Central memory CD8-positive, alpha-beta T cell (primary cell): ENCODE data around the gene KLRC4.
"Not testable (repeated sequence)": the region's sequence is repeated elsewhere in the genome, so short reads cannot be mapped to it uniquely, and the experiment has no call there.

Source experiments
- ATAC-seq: fragments of 150-1000 bp; cut with Tn5 transposase; replicated peaks from 2 replicates; pipeline ENCODE4 v1.10.0; 2022; ENCODE audit warnings: mild to moderate bottlenecking, moderate FRiP score, moderate number of reproducible peaks; ENCODE audit not compliant: poor library complexity, severe bottlenecking; ENCODE audit errors: extremely low read depth
- DNase-seq, 2 donors: peaks; one replicate each; pipeline ENCODE4 v3.0.0; 2021; ENCODE audit warnings: low spot score in 2 of 2
- H3K27ac Mint-ChIP-seq: one replicate; pipeline ENCODE4 v1.8.0; 2022; ENCODE audit warnings: low read depth, mild to moderate bottlenecking, moderate library complexity, mixed read lengths
- H3K27me3 Mint-ChIP-seq: one replicate; pipeline ENCODE4 v1.8.0; 2022; ENCODE audit warnings: mixed read lengths
- H3K36me3 Mint-ChIP-seq: one replicate; pipeline ENCODE4 v1.8.0; 2022; ENCODE audit warnings: mild to moderate bottlenecking, moderate library complexity, mixed read lengths; ENCODE audit not compliant: insufficient read depth
- H3K4me1 Mint-ChIP-seq: one replicate; pipeline ENCODE4 v1.8.0; 2022; ENCODE audit warnings: mixed read lengths
- H3K4me3 Mint-ChIP-seq: one replicate; pipeline ENCODE4 v1.8.0; 2022; ENCODE audit warnings: mild to moderate bottlenecking, moderate library complexity, mixed read lengths
- H3K9me3 Mint-ChIP-seq: one replicate; pipeline ENCODE4 v1.8.0; 2022; ENCODE audit warnings: mixed read lengths

KLRC4 gene

DNA sequence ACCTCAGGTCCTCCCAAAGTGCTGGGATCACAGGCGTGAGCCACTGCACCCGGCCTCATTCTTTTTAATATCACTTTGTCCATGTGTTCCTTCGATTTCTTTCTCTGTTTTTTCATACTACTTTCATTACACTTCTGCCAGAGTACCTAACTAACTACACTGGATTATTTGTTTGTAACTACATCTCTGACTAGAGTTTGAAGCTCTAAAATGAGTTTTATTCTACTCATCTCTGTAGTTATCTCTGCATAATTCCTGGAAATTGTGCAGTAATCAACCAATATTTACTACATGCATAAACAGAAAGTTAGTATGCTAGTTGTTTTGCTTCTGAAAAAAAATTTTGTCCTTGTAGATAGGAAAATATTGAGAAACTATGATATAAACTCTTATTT lies 34.9 kb downstream of the KLRC4 start:
- no peak for DNase-seq
- H3K9me3 Mint-ChIP-seq = no peaks in the 10 kb centered on the region
- peaks cover 65% of the 10 kb centered on the region for H3K4me1 Mint-ChIP-seq
- H3K27ac Mint-ChIP-seq = peak overlapping the region; percentile 96
- H3K36me3 Mint-ChIP-seq = peaks cover 81% of the 10 kb centered on the region
- no peaks in the 10 kb centered on the region for H3K27me3 Mint-ChIP-seq
- H3K4me3 Mint-ChIP-seq = peak overlapping the region; percentile 78
- ATAC-seq = no peak

GRCh38 chr12:10372559-10372958 lies 37.0 kb downstream of the KLRC4 start:
- Mint-ChIP-seq H3K27me3 (no peaks in the 10 kb centered on the region), H3K36me3 (peaks cover 81% of the 10 kb centered on the region), H3K4me3 (peak overlapping the region; percentile 56), H3K27ac (peak overlapping the region; percentile 96), H3K9me3 (no peaks in the 10 kb centered on the region), H3K4me1 (peaks cover 77% of the 10 kb centered on the region)
- ATAC-seq (peak; percentile 27), DNase-seq (peak in 1 of 2 donors; percentile 8)

GRCh38 chr12:10371893-10372535 lies 37.5 kb downstream of the KLRC4 start:
- not testable (repeated sequence) for ATAC-seq, H3K27me3 Mint-ChIP-seq, H3K9me3 Mint-ChIP-seq, DNase-seq
- Mint-ChIP-seq H3K4me1 (peaks cover 81% of the 10 kb centered on the region), H3K4me3 (peak overlapping the region; percentile 56), H3K27ac (peak overlapping the region; percentile 96), H3K36me3 (peaks cover 79% of the 10 kb centered on the region)

DNA sequence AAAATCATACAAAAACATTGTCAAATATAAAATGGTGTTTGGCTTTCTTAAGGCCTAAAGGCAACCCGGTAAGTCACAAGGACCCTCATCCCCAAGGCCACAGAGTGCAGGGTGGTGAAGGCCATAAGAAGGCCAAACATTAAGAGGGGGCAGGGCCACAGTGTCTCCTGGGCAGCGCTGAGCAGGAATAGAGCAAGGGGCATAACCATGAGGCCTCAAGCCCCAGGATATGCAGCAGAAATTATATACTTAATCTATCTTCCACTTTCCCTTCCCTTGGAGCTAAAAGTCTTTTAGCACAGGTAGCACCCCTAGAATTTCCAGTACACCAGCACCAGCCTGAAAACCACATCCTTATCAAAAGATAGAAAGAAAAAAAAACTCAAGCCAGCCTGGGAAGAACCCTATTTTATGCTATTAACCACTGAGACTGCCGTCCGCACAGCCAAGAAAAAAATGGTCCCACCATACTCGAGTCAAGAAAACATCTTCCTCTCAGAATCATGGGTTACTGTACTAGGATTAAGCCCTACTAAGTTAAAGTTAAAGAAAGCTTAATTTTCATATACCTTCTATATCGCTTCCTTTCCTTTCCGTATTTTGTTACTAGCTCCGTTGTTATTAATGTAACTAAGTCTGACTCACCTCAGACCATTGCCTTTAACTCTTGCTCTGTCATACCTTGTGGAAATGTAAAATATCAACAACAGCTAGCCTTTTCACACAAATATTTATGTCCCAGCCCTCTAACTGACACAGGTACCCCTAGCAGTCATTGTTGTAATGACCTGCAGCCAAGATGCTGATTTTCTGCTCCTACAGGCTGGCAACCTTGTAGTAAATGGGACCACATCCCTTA lies 39.8 kb downstream of the KLRC4 start:
- no peaks in the 10 kb centered on the region for H3K9me3 Mint-ChIP-seq
- peaks cover 81% of the 10 kb centered on the region for H3K4me1 Mint-ChIP-seq
- peak overlapping the region; percentile 96 for H3K27ac Mint-ChIP-seq
- peaks cover 68% of the 10 kb centered on the region for H3K36me3 Mint-ChIP-seq
- H3K4me3 Mint-ChIP-seq = peak overlapping the region; percentile 61
- no peaks in the 10 kb centered on the region for H3K27me3 Mint-ChIP-seq
- ATAC-seq (peak; percentile 24), DNase-seq (no peak)

DNA sequence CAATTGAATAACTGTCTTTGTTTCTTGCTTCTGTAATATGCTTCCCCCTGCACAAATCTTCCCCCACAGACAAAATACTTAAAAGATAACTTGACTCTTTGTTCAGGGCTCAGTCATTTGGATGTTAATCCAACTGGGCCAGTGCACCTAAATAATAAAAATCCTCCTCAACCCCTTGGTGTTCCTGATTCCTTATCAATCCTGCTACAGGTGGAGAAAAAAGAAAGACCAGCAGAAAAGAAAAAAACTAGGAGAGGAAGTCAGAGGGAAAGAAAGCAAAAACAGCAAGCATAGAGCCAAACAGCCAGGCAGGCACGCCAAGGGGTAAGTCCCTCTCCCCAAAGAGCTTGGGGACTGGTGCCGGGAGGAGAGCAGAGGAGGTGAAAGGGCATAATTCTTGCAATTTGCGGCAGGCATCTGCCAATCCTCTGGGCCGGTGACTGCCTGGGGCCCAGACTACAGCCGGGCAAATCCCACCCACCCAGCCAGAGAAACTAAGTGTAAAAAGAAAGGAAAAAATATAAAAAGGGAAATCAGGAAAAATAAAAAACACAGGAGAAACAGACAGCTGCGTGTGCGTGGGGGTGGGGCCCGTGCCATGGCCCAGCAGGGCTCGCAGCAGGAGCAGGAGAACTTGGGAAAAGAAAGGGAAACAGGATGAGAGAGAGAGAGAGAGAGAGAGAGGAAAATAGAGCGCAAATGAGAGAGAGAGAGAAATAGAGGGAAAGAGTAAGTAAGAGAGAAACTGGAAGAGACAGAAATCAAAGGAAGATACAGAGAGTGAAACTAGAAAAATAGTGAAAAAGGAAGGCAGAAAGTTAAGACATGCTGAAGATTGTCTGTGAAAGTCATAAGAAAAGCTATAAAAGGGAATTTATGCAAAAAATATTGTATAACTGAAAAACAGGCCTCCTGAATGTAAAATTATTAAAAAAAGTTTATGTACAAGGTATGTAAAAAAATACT lies 41.1 kb downstream of the KLRC4 start:
- peaks cover 55% of the 10 kb centered on the region for H3K36me3 Mint-ChIP-seq
- no peaks in the 10 kb centered on the region for H3K27me3 Mint-ChIP-seq
- no peak for DNase-seq
- peaks cover 68% of the 10 kb centered on the region for H3K4me1 Mint-ChIP-seq
- no peaks in the 10 kb centered on the region for H3K9me3 Mint-ChIP-seq
- peak overlapping the region; percentile 96 for H3K27ac Mint-ChIP-seq
- ATAC-seq = no peak
- H3K4me3 Mint-ChIP-seq = peak overlapping the region; percentile 57

GRCh38 chr12:10367714-10368113 lies 41.8 kb downstream of the KLRC4 start:
- peak overlapping the region; percentile 57 for H3K4me3 Mint-ChIP-seq
- peaks cover 48% of the 10 kb centered on the region for H3K36me3 Mint-ChIP-seq
- peaks cover 62% of the 10 kb centered on the region for H3K4me1 Mint-ChIP-seq
- not testable (repeated sequence) for H3K27me3 Mint-ChIP-seq, DNase-seq, ATAC-seq, H3K9me3 Mint-ChIP-seq
- peak overlapping the region; percentile 96 for H3K27ac Mint-ChIP-seq

DNA sequence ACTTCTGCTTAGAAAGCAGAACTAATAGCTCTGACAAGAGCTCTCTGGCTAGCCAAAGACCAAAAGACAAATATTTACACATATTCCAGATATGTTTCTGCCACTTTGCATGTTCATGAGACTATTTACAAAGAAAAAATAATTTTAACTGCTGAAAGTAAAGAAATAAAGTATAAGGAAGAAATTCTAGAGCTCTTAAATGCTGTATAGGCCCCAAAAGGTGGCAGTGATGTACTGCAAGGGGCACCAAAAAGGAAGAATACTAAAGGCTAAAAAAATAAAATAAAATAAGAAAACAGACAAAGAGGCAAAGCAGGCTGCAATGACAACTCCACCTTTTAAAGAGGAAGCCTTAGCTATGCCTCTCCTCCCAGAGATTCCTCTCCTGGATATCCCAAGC lies 42.7 kb downstream of the KLRC4 start:
- ATAC-seq = no peak
- peak overlapping the region; percentile 63 for H3K27ac Mint-ChIP-seq
- no peaks in the 10 kb centered on the region for H3K9me3 Mint-ChIP-seq
- peaks cover 40% of the 10 kb centered on the region for H3K36me3 Mint-ChIP-seq
- H3K4me1 Mint-ChIP-seq = peaks cover 54% of the 10 kb centered on the region
- H3K27me3 Mint-ChIP-seq = no peaks in the 10 kb centered on the region
- H3K4me3 Mint-ChIP-seq = no peak overlapping the region
- no peak for DNase-seq

DNA sequence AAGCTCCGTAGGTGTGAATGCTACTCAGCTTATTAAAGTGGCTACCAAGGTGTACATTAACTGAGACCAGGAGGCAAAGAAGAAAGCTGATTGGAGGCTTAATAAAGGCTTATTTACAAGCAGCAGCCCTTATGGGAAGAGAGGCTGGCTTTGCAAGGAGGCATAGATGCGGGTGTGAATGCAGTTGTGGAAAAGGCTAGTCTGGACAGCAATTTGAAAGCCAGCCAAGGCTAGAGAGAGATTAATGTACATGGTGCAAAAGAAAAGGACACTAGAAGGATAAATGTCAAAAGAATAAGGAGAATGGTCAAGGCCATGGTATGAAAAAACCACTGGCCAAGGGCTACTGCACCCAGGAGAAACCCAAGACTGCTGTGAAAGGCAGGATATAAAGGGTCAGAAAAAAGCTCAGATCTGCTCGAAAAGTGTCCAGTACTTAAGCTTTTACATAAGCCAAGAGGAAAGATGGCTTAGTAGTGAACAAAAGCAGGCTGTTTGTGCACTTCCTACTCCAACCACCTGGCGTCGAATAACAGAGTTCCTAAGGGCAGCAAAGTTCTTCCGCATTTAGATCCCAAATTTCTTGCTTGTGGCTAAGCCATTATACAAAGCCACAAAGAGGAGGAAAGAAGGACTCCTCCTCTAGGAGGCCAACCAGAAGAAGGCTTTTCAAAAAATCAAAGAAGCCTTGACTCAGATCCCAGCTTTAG lies 43.7 kb downstream of the KLRC4 start:
- DNase-seq (no peak), ATAC-seq (no peak)
- Mint-ChIP-seq H3K36me3 (peaks cover 31% of the 10 kb centered on the region), H3K27me3 (no peaks in the 10 kb centered on the region), H3K27ac (no peak overlapping the region), H3K4me3 (no peak overlapping the region), H3K9me3 (no peaks in the 10 kb centered on the region), H3K4me1 (peaks cover 52% of the 10 kb centered on the region)

DNA sequence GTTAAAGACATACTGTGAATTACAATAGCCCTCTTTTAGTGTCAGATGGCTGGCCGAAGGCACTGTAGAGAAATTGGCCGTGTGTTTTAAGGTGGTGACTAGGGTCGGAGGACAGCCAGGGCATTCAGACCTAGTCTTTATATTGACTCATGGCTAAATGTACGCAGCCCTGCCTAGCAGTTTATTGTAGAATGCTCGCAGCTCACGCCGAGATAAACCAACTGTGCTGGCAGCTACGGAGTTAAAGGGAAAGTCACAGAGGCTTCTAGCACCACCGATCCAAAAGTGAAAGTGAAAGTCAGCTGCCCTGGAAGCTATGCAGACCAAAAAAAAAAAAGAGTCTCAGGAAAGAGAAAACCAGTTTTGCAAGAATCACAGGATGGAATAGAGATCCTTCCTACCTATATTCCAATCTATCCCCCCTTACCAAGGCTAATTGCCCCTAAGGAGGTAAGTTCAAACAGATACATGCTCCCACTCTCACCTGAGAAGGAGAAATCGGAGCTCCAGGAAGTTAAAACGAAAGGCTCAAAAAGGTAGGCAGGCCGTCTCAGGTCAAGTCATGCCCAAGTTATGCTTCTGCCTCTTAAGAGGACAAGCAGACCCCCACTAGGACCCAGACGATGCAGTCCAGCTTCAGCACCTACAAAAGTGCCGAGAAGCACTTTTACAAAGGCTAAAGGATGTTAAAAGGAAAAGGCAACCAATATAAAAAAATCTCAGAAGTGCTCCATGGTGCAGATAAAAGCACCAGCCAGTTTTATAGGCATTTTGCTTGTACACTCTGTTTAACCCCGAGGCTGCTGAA lies 44.5 kb downstream of the KLRC4 start:
- Mint-ChIP-seq H3K27me3 (no peaks in the 10 kb centered on the region), H3K4me3 (no peak overlapping the region), H3K27ac (no peak overlapping the region), H3K36me3 (peaks cover 22% of the 10 kb centered on the region), H3K4me1 (peaks cover 49% of the 10 kb centered on the region), H3K9me3 (no peaks in the 10 kb centered on the region)
- ATAC-seq (peak; percentile 81), DNase-seq (peak in 1 of 2 donors; percentile 56)

DNA sequence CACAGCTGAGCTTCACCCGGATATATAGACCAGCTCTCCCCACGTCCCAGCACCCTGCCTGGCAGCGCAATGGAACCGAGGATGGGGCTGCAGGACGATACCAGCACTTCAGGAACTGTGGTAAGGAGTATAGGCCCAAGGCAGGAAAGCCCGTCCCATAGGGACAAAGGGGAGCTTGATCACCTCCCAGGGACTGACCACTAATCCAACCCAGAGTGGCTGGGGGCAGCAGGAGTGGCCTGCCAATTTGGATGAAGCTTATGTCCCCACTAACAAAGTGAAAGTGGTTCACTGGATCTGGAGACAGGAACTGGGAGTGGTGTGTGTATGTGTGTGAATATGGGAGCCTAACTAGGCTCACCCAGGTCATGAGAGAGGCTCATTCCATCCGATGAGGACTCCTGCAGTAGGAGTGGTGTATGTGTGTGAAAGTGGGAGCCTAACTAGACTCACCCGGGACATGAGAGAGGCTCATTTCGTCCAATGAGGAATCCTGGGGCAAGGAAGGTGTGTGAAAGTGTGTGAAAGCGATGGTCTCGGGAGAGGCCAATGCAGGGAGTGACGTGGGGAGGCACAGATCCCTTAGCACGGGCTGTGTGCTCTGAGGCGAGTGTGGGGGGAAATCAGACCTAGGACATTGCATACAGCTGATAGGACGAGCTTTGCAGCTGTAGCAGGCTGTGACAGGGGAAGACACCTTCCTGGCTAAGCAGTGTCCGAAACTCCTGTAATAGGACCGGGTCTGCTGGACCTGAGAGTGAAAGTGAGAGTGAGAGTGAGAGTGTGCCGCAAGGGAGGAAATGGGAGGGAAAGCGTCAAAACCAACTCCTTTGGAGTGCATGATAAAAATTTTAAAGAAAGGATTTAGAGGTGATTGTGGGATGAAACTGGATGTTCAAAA lies 45.4 kb downstream of the KLRC4 start:
- Mint-ChIP-seq H3K27ac (no peak overlapping the region), H3K27me3 (no peaks in the 10 kb centered on the region), H3K36me3 (peaks cover 19% of the 10 kb centered on the region), H3K9me3 (no peaks in the 10 kb centered on the region), H3K4me1 (peaks cover 50% of the 10 kb centered on the region), H3K4me3 (no peak overlapping the region)
- no peak for DNase-seq
- peak; percentile 39 for ATAC-seq

- H3K9me3 Mint-ChIP-seq = no peaks in the 10 kb centered on the region
- H3K36me3 Mint-ChIP-seq = peaks cover 15% of the 10 kb centered on the region
- ATAC-seq = no peak
- H3K4me3 Mint-ChIP-seq = no peak overlapping the region
- no peaks in the 10 kb centered on the region for H3K27me3 Mint-ChIP-seq
- H3K4me1 Mint-ChIP-seq = peaks cover 51% of the 10 kb centered on the region
- H3K27ac Mint-ChIP-seq = no peak overlapping the region
- DNase-seq = no peak
These were observed 46.0 kb downstream of the KLRC4 start for GRCh38 chr12:10363658-10363913.
